KOPT-K1 (cell line): ENCODE data around the gene ATP6V0C.
"Not testable (repeated sequence)": the region's sequence is repeated elsewhere in the genome, so short reads cannot be mapped to it uniquely, and the experiment has no call there.

Source experiments
- H3K27ac ChIP-seq: fragments of 200-600 bp; sonication (generic); 2 replicates; pipeline ENCODE4 v1.5.1; 2016; ENCODE audit warnings: antibody characterized with exemption, mild to moderate bottlenecking, low read depth, low read length; ENCODE audit not compliant: poor library complexity, severe bottlenecking
- H3K36me3 ChIP-seq: fragments of 200-600 bp; sonication (generic); 2 replicates; pipeline ENCODE4 v1.5.1; 2017; ENCODE audit warnings: antibody characterized with exemption, mild to moderate bottlenecking, low read length, moderate library complexity; ENCODE audit not compliant: insufficient read depth
- H3K9me3 ChIP-seq: fragments of 200-600 bp; sonication (generic); 2 replicates; pipeline ENCODE4 v1.5.1; 2017; ENCODE audit warnings: antibody characterized with exemption, low read length, mild to moderate bottlenecking; ENCODE audit not compliant: insufficient read depth, poor library complexity, severe bottlenecking

Gene ATP6V0C

GRCh38 chr16:2557150-2557549, 43.4 kb downstream of the ATP6V0C start:
- H3K36me3 ChIP-seq, H3K27ac ChIP-seq, H3K9me3 ChIP-seq: not testable (repeated sequence)

GRCh38 chr16:2560131-2560797, 46.5 kb downstream of the ATP6V0C start:
- not testable (repeated sequence) for H3K27ac ChIP-seq, H3K36me3 ChIP-seq, H3K9me3 ChIP-seq

DNA sequence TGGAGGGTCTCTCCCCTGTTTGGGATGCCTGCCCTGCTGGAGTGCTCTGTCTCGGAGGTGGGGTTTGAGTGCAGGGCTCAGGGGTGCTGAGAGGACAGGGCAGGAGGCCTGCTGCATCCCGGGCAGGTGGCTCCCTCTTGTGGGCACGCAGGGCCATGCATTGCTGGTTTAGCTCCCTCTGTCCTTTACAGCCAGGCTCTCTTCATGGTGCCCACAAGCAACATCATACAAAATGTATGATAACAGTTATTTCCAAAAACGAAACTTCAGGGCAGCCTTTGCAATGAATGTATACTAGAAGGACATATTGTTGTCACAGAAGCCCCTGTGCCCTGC, 47.0 kb downstream of the ATP6V0C start:
- H3K36me3 ChIP-seq, H3K9me3 ChIP-seq, H3K27ac ChIP-seq: not testable (repeated sequence)

DNA sequence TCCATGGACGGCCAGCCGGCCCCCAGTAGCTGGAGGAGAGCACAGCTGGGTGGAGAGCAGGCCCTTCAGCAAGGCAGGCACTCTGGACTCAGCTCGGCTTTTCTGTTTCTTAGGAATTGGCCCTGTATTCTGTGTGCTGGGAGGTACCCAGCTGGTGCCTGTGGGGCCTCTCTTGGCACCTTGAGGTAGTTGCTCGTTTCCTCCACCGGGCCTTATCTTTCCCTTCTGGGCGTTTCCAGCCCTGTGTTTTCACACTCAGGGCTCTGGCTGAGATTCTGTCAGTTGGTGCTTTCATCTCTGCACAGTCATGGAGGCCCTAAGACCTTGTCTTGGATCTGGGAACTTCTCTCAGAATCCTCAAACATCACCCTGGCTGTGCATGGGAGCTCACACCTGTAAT, 53.8 kb downstream of the ATP6V0C start:
- H3K9me3 ChIP-seq, H3K36me3 ChIP-seq, H3K27ac ChIP-seq: not testable (repeated sequence)

DNA sequence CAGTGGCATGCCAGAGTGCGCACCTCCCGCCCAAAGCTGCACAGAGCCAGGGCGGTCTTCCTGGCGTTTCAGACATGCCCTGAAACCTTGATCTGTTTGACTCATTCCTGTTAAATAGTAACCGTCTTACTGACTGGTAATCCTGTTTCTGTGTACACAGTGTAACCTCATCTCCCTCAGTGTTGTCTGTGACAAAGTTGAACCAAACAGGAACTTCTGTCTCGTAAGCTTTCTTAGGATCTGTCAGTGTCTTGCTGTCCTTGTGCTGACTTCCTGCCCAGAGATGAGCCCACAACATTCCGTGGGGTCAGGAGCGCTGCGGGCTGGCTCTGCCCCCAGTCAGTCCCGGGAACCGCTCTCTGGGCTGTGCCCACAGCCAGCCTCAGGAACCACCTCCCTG, 54.8 kb downstream of the ATP6V0C start:
- not testable (repeated sequence) for H3K36me3 ChIP-seq, H3K27ac ChIP-seq, H3K9me3 ChIP-seq
